ENCODE measurements around the gene TBCEL. TPM values are rescaled to one million over a fixed set of nuclear protein-coding genes. Genes with fewer than 3 reads are reported as not detected.
A peak's percentile ranks its signal among the peaks of the same experiment; 100 is the strongest.

The TBCEL gene
- total and polyA plus RNA-seq, 4 donors = 6.7 to 41.3 (median 17.4) TPM

DNA sequence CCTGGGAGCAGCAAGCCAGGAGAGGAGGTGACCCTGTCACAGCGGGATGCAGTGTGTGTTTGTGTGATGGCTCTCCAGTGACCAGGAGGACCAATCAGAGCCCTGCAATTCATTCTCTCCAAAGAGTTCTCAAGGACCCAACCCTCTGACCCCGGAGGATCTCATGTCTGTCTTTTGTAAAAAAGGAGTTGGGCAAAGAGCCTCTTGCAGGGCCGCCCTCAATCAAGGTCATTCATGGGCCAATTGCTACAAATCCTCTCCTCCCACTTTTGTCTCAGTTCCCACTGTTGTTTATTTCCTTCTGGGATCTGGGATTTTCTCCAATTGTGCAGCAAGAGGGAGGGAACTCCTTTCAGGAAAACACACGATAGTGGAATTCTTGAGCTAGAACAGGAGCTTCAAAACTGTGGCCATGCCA is 81.2 kb downstream of the TBCEL start:
- H3K9ac ChIP-seq (ENCODE audit: low read depth in 1 of 2, low read length in 2 of 2) = no peak overlapping the region
- H3K36me3 ChIP-seq (ENCODE audit: control insufficient read depth in 4 of 4, insufficient read depth in 3 of 4, low read depth in 1 of 4, low read length in 3 of 4) = no peaks in the 10 kb centered on the region
- H3K27me3 ChIP-seq (ENCODE audit: control insufficient read depth in 4 of 4, insufficient read depth in 4 of 4, low read length in 3 of 4) = no peaks in the 10 kb centered on the region
- TF ChIP-seq, protein P1, sequence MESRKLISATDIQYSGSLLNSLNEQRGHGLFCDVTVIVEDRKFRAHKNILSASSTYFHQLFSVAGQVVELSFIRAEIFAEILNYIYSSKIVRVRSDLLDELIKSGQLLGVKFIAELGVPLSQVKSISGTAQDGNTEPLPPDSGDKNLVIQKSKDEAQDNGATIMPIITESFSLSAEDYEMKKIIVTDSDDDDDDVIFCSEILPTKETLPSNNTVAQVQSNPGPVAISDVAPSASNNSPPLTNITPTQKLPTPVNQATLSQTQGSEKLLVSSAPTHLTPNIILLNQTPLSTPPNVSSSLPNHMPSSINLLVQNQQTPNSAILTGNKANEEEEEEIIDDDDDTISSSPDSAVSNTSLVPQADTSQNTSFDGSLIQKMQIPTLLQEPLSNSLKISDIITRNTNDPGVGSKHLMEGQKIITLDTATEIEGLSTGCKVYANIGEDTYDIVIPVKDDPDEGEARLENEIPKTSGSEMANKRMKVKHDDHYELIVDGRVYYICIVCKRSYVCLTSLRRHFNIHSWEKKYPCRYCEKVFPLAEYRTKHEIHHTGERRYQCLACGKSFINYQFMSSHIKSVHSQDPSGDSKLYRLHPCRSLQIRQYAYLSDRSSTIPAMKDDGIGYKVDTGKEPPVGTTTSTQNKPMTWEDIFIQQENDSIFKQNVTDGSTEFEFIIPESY (IDR thresholded peaks at IDR 0.05) = no peak
- no peak for TF ChIP-seq TAF1 (conservative IDR thresholded peaks at IDR 0.05)
- no peak for TF ChIP-seq FOXA1 (IDR thresholded peaks at IDR 0.05)
- TF ChIP-seq YY1 (IDR thresholded peaks at IDR 0.05) = no peak
- TF ChIP-seq GABPA (IDR thresholded peaks at IDR 0.05 in 1 of 2, conservative IDR thresholded peaks at IDR 0.05 in 1 of 2) = no peak
- TF ChIP-seq, protein P2, sequence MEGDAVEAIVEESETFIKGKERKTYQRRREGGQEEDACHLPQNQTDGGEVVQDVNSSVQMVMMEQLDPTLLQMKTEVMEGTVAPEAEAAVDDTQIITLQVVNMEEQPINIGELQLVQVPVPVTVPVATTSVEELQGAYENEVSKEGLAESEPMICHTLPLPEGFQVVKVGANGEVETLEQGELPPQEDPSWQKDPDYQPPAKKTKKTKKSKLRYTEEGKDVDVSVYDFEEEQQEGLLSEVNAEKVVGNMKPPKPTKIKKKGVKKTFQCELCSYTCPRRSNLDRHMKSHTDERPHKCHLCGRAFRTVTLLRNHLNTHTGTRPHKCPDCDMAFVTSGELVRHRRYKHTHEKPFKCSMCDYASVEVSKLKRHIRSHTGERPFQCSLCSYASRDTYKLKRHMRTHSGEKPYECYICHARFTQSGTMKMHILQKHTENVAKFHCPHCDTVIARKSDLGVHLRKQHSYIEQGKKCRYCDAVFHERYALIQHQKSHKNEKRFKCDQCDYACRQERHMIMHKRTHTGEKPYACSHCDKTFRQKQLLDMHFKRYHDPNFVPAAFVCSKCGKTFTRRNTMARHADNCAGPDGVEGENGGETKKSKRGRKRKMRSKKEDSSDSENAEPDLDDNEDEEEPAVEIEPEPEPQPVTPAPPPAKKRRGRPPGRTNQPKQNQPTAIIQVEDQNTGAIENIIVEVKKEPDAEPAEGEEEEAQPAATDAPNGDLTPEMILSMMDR (IDR thresholded peaks at IDR 0.05; ENCODE audit: low read depth, low read length, missing input control) = no peak
- TF ChIP-seq RXRA (IDR thresholded peaks at IDR 0.05) = peak; percentile 40 to 77
- TF ChIP-seq SP1 (IDR thresholded peaks at IDR 0.05) = peak; percentile 66
- TF ChIP-seq HNF4G (IDR thresholded peaks at IDR 0.05) = no peak
- TF ChIP-seq, protein P3, sequence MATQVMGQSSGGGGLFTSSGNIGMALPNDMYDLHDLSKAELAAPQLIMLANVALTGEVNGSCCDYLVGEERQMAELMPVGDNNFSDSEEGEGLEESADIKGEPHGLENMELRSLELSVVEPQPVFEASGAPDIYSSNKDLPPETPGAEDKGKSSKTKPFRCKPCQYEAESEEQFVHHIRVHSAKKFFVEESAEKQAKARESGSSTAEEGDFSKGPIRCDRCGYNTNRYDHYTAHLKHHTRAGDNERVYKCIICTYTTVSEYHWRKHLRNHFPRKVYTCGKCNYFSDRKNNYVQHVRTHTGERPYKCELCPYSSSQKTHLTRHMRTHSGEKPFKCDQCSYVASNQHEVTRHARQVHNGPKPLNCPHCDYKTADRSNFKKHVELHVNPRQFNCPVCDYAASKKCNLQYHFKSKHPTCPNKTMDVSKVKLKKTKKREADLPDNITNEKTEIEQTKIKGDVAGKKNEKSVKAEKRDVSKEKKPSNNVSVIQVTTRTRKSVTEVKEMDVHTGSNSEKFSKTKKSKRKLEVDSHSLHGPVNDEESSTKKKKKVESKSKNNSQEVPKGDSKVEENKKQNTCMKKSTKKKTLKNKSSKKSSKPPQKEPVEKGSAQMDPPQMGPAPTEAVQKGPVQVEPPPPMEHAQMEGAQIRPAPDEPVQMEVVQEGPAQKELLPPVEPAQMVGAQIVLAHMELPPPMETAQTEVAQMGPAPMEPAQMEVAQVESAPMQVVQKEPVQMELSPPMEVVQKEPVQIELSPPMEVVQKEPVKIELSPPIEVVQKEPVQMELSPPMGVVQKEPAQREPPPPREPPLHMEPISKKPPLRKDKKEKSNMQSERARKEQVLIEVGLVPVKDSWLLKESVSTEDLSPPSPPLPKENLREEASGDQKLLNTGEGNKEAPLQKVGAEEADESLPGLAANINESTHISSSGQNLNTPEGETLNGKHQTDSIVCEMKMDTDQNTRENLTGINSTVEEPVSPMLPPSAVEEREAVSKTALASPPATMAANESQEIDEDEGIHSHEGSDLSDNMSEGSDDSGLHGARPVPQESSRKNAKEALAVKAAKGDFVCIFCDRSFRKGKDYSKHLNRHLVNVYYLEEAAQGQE (IDR thresholded peaks at IDR 0.05) = peak; percentile 70
- no peak for TF ChIP-seq EGR1 (IDR thresholded peaks at IDR 0.05; ENCODE audit: low read depth in 2 of 2)
- TF ChIP-seq NR2F2 (IDR thresholded peaks at IDR 0.05) = peak; percentile 94
- TF ChIP-seq, protein P4, sequence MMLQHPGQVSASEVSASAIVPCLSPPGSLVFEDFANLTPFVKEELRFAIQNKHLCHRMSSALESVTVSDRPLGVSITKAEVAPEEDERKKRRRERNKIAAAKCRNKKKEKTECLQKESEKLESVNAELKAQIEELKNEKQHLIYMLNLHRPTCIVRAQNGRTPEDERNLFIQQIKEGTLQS (IDR thresholded peaks at IDR 0.05) = no peak
- no peak for TF ChIP-seq JUND (IDR thresholded peaks at IDR 0.05)
- TF ChIP-seq, protein P5, sequence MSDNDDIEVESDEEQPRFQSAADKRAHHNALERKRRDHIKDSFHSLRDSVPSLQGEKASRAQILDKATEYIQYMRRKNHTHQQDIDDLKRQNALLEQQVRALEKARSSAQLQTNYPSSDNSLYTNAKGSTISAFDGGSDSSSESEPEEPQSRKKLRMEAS (IDR thresholded peaks at IDR 0.05) = no peak
- peak in 1 of 2 donors; percentile 33 for TF ChIP-seq RAD21 (IDR thresholded peaks at IDR 0.05)
- no peak for TF ChIP-seq HNF4A (conservative IDR thresholded peaks at IDR 0.05)
- TF ChIP-seq FOXA2 (IDR thresholded peaks at IDR 0.05) = no peak
- 77% methylated on average over 4 of the region's 4 CpGs for WGBS
- no peaks in the 10 kb centered on the region for H3K9me3 ChIP-seq (ENCODE audit: control insufficient read depth in 4 of 4, low read length in 3 of 4)
- H3K4me1 ChIP-seq (ENCODE audit: control insufficient read depth in 4 of 4, insufficient read depth in 4 of 4, low read length in 3 of 4) = no peaks in the 10 kb centered on the region
- DNase-seq (ENCODE audit: low spot score) = no peak
- no peak overlapping the region for H3K27ac ChIP-seq (ENCODE audit: low read depth in 1 of 2, low read length in 2 of 2)
- H3K4me3 ChIP-seq (ENCODE audit: low read depth in 1 of 3, low read length in 3 of 3) = no peak overlapping the region

All from liver (tissue), 9 donors.